ENCODE results near the gene HMGN1. TPM values are rescaled to one million over a fixed set of nuclear protein-coding genes. Genes with fewer than 3 reads are reported as not detected.
A peak's percentile ranks its signal among the peaks of the same experiment; 100 is the strongest.
"Not testable (repeated sequence)": the region's sequence is repeated elsewhere in the genome, so short reads cannot be mapped to it uniquely, and the experiment has no call there.

The HMGN1 gene, protein sequence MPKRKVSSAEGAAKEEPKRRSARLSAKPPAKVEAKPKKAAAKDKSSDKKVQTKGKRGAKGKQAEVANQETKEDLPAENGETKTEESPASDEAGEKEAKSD
- polyA plus RNA-seq (2013, experiment 1 of 2; ENCODE audit: insufficient read length), result 414 TPM
- 371 TPM for polyA plus RNA-seq (2013, experiment 2 of 2; ENCODE audit: insufficient read length)

DNA sequence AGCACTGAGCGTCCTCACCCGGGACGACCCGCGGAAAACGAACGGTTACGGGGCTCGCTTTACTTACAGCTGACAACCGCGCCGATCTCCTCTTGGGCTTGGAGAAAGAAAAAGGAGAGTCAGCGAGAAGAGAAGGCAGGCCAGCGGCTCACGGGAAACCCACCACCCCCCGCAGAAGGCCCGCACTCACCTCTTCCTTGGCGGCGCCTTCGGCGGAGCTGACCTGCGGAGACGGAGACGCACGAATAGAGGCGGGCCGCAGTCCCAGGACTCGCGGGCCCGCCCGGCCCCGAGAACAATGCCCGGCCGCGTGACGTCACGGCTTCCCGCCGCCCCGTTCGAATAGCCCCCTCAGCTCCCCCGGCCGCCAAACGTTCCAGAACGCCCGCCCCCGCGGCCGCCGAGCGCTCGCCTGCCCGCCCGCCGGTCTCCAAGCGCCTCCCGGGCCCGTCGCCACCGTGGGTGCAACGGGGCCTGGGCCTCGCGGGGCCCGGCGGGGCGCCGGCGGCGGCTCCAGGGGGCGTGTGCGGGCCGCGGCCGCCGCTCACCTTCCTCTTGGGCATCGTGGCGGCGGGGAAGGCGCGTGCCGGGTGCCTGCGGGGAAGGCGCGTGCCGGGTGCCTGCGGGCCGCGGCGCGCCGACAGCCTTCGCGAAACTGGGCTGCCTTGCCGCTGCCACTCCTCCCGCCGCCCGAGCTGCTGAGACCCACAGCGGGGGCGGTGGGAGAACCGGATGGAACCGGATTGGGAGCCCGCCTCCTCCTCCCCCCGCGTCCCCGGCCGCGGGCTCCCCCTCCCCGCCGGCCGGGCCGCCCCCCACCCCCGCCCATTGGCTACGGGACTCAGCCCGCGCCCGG is at the start of gene HMGN1:
HMGN1 (minus strand) TSS at position 734 of the 856 bp plus-strand sequence; CDS start at position 563, 171 bp downstream.
- peak; percentile 94 for DNase-seq

DNA sequence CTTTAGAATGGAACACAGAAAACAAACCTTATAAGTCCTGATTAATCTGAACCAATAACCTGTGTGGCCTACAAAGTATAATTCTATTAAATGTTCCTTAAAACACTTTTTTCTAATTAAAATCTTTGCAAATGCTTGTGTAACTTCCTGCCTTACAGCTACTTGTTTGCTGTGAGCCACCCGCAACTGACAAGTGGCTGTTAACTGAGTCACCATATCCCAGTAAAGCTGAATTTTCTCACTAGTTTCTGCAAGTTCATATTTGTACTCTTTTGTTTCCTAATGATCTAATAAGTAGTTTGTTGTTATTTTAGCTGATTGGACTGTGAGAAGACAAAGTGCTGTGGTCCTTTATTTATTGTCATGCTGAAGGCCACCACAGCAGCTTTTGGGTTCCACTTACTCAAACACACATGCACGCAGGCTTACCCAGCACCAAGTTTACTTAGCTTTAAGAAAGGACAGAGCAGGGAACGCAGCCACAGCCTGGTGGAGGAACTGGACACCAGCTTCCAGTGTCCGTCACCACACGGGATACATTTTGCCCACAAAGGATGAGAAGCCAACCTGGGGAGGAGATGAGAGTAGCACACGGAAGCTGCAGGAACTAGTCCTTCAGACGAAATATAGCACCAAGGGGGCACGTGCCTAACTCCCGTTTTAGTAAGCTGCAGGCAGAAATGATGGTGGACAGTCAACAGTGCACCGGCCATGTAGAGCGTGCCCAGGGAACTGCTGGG is 48.9 kb upstream of the HMGN1 start:
- DNase-seq, result no peak

DNA sequence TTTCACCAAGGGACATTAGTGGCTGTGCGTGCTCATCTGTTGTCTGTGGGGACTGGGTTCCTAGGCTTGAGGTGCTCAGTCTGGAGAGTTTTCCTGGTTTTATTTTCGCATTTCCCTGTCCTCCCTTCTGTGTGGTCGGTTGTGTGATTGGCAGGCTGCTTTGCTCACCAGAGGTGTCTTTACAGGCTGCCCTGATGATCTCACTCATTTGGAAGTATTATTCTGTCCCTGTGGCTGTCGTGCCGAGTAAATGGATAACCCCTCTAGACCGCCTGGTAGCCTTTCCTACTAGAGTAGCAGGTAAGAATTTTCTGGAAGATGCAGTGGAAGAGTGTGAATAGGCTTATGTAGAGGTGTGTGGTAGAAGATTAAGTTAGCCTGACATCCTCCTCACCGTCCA is 44.1 kb upstream of the HMGN1 start:
- no peak for DNase-seq

DNA sequence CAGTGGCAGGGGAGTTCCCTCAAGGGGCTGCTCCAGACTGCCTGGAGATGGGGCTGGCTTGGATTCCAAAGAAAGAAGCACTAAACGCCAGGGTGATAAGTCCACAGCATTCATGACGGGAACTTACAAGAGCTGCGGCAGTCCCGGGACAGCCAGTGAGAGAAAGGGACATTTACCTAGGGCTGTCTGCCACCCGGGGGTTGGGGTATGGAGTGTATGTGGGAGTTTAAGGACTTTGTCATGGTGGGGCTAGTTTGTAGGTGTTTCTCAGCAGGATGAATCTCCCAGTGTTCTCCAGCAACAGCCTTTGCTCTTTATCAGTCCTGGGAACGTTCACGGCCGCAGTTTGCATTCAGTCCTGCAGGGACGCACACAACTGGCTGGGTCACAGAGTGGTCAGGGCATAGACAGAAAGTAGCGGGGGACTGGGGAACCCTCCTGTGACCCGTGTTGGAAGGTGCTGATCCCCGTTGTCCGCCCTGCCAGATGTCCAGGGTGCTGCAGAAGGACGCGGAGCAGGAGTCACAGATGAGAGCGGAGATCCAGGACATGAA is 41.4 kb upstream of the HMGN1 start:
- DNase-seq, result no peak

DNA sequence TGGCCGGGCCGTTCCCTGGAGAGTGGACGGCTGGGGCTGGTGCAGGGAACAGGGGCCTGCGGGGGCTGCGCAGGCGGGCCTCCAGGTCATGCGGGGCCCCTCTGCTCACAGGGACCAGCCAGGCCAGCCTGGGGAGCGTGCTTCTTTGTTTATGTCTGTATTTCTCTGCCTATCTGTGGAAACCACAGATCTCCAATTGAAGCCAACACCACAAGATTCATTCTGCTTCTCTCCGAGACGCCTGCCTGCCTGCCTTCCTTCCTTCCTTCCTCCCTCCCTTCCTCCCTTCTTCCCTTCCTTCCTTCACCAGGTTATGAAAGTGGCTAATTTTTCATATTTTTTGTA is 39.9 kb upstream of the HMGN1 start:
- no peak for DNase-seq

DNA sequence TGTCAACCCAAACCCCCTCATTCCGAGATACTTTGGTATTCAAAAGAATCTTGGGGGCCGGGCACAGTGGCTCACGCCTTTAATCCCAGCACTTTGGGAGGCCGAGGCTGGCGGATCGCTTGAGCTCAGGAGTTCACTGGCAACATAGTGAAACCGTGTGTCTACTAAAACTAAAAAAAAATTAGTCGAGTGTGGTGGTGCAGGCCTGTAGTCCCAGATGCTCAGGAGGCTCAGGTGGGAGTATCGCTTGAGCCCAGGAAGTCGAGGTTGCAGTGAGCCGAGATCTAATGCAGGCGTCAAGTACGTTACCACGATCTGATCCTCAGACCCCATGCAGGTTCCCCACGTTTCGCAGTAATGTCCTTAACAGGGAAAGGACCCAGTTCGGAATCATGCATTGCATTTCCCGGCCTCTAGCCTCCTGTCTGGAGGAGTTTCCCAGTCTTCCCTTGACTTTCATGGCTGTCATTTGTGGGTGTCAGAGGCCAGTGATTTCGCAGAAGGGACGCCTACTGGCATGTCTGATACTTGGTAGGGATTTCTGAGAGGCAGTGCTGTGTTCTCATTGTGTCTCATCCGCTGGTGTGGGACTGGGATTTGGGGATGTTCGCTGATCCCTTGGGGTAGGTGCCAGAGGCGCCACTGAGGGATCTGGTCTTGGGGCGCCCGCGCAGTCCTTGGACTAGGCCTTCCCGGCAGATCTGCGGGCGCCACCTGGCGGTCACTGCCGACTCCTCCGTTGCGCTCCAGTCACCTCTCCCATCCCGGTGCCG is 39.3 kb upstream of the HMGN1 start:
- DNase-seq, result peak; percentile 78

DNA sequence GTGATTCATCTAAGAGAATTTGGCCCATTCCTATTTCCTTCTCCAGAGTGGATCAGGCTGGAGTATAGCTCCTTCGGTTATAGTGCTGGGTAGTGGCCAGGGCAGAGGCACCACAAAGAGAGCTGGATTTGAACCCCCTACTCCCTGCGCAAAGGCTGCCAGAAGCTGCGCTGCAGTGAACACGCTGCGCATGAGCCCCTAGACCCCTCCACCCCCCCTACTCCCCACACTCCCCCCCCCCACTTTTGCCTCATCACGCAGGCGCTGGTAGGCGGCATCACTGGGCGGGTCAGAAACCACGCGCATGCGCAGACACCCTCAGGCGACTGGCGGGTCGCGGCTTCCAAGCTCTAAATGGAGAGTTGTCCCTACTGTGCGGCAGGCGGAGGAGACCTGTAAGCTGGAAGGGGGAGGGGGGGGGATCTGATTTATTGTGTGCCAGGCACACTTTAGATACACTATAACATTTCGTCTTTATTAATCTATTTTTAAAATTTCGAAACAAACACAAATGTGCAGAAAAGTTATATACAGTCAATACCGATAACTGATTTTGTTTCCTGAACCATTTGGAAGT is 38.7 kb upstream of the HMGN1 start:
- peak; percentile 88 for DNase-seq

DNA sequence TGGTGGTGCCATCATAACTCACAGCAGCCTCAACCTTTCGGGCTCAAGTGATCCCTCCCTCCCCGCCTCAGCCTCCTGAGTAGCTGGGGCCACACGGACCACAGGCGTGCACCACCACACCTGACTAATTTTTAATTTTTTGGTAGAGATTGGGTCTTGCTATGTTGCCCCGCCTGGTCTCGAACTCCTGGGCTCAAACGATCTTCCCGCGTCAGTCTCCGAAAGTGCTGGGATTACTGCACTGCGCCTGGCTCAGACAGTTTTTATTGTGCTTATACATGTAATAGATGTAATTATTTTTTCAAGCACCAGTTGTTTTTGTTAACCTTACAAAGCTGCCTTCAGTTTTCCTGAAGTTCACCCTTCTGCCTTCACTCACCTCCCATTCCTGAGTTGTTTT is 38.0 kb upstream of the HMGN1 start:
- DNase-seq, result no peak

DNA sequence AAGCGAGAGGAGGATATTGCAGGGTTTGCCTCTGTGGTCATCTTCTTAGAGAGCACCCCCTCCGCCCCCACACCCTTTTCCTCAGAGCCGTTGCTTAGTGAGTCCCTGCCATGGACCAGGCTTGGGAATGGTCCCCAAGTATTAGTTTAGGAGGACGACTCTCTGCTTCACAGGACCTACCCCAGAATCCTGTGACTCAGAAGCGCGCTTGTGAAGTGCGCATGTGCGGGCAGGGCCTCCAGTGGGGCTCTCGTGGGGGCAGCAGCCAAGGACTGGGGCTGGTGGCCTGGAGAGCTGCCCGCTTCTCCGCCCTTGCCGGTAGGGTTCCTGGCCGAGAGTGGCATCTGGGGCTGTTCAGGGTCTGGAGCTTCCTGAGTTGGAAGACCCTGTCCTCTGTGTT is 37.3 kb upstream of the HMGN1 start:
- DNase-seq, result peak; percentile 33

DNA sequence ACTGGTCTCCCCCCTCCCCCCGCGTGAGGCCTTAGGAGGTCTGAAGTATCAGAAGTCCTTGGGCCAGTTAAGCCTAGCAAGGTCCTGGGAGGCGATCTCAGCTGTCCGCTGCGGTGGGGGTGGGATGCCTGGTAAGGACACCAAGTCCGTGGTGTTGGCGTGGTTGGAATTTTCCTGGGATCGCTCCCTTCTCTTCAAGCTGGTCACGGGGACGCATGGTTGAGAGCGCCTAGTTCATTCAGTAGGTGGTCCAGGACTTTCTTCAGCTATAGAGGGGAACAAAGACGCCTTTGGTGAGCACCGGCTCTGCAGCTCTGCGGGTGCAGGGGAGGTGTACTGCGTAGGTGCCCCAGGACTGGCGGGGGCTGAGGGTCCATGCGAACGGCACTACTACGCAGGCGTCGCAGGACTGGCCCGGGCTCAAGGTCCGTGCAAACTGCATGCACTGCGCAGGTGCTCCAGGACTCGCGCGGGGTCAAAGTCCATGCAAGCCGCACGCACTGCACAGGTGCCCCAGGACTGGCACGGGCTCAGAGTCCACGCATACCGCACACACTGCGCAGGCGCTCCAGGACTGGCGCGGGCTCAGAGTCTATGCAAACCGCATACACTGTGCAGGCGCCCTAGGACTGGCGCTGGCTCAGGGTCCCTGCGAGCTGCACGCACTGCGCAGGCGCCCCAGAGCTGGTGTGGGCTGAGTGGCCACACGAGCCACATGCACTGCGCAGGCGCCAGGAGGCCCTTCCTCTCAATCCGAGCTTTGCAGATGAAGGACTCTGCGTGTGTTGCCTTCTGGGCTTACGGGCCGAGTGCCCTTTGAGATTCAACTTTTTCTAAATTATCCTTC is 36.6 kb upstream of the HMGN1 start:
- DNase-seq, result peak; percentile 86

DNA sequence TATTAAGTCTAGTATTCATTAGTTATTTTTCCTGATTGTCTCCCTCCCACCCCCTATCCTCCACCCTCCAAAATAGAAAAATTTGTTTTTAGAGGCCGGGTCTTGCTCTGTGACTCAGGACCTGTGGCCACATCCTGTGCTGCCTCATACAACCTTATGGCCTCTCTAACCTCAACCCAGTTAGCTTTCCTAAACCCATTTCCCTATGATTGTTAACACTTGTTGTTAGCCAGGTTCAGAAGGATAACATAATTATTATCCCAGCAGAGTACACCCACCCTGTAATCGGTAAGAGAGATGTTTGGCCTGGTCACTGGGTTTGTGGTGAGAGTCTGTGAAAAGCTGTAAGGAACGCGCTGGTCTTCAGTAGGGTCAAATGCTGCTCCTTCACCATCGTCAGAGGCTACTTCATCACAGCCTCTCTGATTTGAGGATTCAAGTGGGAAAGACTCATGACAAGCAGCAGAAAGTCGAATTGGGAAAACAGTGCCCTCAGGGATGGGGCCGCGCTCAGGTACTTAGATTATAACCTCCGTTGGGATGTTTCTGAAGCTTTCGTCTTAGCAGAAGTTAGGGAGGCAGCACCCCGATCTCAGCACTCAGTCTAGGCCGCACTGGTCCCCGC is 35.9 kb upstream of the HMGN1 start:
- DNase-seq, result no peak

DNA sequence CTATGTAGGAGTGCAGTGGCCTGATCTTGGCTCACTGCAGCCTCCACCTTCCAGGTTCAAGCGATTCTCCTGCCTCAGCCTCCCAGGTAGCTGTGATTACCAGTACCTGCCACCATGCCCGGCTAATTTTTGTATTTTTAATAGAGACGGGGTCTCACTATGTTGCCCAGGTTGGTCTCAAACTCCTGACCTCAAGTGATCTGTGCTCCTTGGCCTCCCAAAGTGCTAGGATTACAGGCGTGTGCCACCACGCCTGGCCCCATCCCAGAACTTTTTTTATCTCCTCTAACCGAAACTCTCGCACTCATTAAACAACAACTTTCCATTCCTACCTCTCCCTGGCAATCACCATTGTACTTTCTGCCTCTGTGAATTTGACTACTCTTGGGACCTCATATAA is 33.2 kb upstream of the HMGN1 start:
- not testable (repeated sequence) for DNase-seq

DNA sequence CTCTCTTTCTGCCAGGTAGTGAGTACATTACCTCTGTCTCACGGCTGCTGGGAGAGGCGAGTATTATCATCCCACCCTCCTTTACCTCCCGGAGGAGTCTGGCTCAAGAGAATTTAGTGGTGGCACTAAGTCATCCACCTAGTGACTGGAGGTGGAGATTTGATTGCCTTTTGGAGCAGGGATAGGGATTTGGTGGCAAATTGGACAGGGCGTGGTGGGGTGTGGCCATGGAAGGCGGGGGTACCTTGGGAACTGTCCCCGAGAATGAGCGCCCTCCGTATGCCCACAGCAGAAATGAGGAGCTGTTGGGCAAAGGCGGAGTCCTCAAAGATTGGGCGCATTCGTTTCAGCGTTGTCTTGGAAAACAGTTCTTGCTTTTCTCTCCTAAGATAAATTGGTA is 32.1 kb upstream of the HMGN1 start:
- DNase-seq, result no peak

DNA sequence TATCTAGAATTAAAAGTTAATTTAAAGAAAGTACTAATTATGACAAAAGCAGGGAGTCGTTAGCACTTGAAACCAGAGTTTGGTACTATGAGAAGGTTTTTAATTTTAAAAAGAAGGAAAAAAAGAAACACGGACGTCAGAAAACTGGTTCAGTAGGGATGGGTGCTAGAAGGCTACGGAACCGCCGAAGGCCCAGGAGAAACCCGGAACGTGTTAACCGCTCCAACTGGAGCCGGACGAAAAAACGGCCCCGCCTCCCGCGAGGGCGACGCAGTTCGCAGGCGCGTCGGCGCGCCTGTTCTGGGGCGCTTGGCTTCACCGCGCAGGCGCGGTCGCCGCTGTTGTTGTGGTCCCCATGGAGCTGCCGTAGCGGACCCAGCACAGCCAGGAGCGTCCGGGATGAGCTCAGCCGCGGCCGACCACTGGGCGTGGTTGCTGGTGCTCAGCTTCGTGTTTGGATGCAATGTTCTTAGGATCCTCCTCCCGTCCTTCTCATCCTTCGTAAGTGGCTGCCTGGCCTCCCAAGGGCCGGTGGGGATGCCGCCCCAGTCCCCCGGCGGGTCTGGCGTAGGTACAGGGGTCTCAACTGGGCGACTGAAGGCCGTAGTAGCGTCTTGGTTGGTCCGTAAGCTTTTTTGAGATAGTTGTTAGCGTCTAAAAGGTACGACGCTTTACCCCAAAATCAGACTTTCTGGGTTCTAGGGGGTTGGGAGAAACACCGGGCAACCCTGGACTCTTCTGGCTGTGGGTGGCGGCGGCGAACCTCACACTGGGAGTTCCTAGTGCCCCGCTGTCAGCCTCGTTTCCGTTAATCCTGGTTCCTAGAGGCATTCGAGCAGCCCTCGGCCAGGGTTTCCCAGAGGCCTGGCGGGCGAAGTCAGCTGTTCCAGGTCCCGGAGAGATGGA is 31.4 kb upstream of the HMGN1 start:
- peak; percentile 96 for DNase-seq

DNA sequence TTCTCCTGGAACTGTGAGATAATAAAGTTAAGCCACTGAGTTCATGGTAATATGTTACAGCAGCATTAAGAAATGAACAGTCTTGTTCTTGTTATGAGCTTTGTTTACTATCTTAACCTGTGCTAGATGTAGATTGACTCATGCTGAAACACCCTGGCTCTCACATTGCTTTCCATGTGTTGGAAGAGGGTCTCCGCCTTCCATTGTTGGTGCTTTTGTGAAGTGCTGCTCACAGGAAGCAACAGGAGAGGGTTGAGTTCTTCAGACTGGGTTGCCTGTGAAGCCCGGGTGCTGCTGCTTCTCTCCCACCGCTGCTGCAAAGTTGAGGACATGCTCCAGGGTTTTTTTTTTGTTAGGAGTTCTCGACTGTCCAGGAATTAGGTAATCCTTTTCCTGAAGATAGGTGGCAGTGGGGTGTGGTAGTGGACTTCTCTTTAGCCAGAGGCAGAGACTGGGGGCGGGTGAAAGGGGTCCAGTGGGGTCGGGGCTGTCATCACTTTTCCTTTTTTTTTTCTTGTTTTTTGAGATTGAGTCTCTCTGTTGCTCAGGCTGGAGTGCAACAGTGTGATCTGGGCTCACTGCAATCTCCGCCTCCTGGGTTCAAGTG is 28.7 kb upstream of the HMGN1 start:
- no peak for DNase-seq

DNA sequence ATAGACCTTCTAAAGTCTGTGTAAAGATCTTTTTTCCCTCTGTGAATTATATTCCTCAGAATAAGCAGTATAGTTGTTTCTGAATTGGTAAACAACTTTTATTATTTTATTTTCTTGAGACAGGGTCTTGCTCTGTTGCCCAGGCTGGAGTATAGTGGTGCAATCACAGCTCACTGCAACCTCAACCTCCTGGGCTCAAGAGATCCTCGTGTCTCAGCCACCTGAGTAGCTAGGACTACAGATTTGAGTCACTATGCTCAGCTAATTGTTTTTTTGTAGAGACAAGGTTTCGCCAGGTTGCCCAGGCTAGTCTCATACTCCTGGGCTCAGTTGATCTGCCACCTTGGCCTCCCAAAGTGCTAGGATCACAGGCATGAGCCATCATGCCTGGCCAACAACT is 26.6 kb upstream of the HMGN1 start:
- no peak for DNase-seq

DNA sequence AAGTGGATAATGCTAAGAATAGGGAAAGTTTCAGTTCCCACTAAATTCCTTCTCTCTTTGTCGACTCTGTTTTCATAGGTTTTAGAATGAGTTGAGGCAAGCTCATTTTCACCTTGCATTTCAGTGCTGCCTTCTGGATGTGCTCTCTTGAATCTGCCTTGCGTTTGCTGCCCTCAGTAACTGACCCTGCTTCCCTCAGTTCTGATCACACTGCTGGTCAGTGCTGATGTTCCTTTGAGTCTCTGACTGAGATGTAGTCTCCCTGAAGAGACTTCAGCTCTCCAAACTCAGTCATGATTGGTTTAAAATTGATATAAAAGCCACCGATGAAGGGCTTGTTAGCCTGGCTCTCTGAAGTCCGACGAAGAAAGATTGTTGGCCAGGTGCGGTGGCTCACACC is 25.2 kb upstream of the HMGN1 start:
- no peak for DNase-seq

DNA sequence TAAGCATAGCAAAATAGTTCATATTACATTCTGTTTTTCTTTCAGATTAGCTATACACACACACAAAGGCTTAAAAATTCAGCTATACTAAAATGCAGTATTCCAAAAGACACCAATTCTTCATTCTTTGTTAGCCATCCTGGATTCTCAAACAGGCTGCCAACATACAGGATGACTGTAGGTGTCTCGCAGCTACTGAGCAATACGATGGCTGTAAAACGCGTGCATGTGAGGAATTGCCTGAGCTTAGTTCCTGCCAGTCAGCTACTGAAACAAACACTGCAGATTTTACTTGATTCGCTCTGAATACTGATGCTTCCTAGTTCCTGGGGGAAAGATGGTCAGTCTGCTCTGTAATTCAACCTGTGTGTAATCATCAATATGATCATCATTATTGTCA is 24.7 kb upstream of the HMGN1 start:
- peak; percentile 42 for DNase-seq

DNA sequence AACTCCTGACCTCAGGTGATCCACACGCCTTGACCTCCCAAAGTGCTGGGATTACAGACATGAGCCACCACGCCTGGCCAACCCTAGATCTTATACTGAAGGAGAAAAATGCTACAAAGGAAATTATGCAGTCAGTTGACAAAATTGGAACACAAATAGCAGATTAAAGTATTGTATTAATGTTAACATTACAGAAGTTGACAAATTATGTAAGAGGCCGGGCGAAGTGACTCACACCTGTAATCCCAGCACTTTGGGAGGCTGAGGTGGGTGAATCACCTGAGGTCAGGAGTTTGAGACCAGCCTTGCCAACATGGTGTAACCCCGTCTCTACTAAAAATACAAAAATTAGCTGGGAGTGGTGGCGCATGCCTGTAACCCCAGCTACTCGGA is 21.0 kb upstream of the HMGN1 start:
- not testable (repeated sequence) for DNase-seq
